HG02588 (cell line): ENCODE data around the gene UTS2R.

Source experiments
- ATAC-seq: cut with Tn5 transposase; IDR thresholded peaks from one replicate; pipeline ENCODE4 v1.9.1; 2021; ENCODE audit warnings: mild to moderate bottlenecking, moderate library complexity; ENCODE audit not compliant: unreplicated experiment

UTS2R gene

DNA sequence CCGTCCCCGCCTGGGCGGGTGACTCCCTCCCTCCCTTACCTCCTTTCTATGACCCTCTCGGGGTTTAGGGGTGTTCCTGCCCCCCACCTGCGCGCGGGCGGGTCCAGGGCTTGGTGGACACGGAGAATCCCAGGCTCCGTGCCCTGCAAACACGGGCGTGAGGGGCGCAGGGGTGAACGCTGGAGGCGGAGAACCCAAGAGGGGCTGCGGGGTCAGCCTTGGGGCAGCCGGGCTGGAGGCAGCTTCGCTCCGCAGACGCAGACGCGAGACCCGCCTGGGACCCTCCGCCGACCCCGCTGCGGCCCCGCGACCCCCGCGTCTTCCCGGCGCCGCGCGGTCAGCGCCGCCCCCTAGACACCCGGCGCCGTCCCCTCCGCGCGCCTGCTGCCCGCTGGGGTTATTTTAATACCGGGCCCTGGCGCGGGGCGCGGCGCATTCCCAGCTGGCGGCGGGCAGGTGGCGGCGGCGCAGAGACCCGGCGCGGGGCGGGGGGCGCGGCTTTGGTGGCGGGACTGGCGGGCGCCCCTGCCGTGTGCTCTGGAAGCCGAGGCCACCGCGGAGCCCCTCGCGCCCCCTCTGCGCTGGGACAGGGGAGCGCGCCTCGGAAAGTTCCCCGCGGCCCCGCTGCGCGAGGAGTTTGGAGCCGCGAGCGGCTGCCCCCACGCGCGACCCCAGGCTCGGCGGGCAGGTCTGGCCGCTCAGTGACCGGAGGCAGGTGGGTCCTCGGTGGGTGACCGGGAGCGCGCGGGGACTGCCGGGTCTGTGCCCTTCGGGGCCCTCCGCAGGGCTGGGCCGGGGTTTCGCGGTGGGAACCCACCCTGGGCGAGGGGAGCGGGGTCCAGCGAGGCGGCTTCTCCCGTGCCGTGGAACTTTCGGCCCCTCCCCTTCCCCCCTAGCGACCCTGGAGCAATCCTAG is at the start of gene UTS2R:
UTS2R (plus strand) TSS at position 433 of the 916 bp plus-strand sequence. CDS start 2,560 bp downstream, outside the sequence.
- ATAC-seq: no peak

DNA sequence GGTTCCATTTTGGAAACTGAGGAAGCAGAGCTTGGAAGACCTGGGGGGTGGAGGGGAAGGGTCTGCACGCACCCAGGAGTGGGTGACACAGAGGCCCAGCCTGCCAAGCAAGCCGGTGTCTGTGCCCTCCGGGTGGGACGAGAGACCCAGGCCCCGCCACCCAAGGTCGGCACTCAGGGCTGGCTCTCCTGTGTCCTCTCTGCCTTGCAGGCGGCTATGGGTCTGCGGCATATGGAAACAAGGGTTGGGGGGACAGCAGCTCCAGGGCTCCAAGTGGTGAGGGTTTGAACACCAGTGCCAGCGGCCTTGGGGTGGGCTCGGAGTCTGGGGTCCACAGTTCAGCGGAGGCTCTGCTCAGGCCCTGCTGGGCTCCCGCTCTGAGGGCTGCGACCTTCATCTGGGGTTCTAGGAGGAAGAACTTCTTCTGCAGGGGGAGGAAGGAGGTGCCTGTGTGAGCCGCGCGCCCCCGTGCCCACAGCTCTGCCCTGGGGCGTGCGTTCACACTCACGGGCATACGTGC is 49.6 kb upstream of the UTS2R start:
- no peak for ATAC-seq

DNA sequence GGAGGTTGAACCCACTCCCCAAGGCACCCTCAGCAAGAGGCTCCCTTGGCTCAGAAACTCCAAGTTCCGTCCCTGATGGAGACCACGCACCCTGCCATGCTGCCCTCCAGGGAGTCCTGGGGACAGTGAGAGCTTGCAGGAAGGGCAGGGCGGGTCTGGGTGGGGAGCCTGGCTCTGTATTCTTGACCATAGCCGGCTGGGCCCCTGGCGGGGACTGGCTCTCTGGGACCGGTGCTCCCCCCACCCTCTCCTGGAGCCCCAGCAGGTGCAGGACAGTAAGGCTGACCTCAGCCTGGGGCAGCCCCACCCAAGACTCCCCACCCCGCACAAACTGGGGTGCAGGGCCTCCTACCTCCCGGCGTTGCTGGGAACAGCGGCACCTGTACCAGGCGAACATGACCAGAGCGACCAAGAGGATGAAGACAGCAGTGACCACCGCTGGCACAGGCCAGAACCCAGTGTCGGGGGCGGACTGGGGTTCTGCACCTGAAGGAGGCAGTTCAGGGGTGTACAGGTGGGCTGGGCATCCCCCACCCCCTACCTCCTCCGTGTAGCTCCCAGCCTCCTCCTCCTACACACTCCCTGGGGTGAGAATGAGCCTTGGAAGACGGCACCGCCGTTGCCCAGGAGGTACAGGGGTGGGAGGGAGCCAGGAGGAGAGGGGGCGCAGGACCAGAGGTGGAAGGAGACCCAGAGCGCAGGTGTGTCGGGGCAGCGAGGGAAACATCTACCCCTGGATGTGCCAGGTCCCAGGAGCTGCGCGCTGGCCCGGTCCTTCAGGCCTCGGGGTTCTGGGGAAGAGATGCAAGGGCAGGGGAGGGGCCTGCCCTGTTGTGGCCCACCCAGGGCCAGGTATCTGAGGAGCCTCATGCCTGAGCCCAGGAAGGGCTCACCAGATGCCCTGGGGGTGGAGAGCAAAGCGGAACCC is 48.8 kb upstream of the UTS2R start:
- ATAC-seq: no peak

DNA sequence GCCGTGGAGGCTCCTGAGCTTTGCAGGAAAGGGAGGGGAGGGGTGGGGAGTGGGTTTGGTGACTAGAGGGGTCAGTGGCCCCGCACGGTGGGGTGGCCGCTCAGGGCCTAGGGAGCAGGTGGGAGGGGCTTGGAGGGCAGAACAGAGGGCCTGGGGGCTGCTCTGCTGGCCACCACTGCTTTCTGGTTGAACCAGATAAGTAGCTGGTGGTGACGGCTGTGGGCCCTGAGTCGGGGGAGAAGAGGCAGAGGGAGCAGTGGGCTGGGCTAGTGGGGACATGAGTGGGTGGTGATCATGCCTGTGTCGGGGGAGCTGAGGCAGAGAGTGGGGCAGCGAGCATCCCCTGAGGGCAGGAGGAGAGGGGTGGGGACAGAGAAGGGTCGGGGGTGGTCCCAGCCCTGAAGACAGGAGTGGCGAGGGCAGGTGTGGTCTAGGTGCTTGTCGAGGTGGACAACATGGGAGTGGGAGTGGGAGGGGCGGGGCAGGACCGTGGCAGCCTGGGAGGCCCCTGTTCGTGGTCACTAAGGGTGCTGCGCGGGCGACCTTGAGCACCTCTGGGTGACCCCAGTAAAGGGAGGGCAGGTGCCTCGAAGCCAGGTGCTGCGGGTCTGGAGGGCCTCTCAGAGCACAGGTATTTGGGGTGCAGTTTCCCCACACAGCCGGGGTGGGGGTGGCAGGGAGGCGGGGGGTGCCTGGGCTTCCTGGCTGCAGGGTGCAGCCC is 47.9 kb upstream of the UTS2R start:
- ATAC-seq: no peak

DNA sequence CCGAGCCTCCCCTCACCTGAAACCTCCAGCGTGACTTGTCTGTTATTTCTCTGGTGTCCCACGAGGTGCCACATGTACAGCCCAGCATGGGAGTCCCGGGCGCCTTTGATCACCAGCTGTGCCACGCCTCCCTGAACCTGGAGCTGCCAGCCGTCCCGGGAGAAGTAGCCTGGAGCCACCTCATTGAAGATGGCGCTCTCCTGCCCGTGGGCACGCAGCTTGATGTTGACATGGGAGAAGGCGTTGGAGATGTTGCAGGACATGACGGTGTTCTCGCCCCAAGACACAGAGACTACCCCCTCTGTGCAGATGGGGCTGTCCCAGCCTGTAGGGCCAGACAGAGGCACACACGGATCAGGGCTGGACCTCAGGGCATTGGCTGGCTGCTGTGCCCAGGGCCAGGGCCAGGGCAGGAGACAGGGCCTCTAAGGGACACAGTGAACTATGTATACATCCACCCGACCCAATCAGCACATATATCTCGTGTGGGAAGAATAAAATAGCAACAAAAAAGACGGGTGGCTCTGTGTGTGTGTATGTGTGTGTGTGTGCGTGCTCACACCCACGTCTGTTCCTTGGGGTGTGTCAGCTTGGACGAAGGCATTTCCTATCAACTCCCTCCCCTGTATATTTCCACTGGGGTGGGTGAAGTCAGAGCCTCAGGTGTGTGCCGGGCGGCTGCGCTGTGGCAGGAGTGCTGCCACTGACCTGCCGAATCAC is 46.8 kb upstream of the UTS2R start:
- ATAC-seq: no peak

DNA sequence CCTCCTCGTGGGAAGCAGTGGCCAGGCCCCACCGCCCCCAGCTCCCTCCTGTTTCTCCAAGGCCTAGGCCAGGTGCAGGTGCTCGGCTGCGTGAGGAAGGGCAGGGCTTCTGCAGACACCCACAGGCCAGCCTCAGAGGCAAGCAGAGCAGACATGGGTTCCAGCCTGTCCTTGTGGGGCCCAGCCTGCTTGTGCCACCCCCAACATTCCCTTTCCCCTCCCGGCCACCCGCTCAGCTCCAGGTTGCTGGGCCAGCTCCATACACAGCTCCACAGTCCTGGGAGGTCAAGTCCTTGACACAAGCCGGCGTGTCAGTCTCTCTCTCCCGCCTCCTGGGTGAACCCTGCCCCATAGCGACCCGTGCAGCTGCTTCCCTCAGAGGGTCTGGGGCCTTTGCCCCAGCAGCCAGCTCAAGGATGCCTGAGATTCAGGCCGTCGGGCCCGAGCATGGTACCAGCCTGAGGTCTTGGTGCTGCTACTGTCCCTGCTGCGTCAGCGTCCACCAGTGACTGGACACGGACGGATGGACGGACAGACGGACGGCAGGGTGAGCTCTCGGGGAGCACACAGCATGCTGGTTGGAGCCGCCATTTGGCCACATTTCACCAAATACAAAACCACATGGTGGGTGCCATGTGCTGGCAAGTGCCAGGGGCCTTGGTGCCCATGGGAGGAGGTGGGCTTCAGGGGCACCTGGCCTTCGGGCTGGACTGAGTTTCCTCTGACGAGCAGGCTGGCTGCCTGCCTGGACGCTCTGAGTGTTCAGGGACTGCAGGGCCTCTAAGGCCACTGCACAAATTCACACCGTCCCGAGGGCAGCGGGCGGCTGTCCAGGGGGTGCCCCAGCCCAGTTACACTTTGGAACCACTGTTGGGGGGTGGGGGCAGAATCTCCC is 46.0 kb upstream of the UTS2R start:
- no peak for ATAC-seq

DNA sequence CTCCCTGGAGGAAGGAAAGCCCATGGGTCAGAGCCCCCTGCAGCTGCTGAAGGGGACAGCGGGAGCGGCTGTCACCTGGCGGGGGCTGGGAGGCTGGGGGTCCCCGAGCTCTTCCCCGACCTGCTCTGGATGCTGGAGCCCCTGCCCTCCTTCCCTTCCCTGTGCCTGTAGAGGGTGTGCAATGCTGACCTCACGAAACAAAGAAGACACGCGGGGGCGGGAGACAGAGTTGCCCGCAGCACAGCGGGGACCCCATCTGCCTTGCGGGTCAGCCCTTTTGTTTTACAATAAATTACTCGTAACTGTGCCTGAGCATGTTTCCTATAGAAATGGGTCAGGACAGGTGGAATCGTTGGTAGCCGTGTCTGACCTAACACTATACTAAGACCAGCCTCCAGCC is 44.3 kb upstream of the UTS2R start:
- ATAC-seq: no peak

DNA sequence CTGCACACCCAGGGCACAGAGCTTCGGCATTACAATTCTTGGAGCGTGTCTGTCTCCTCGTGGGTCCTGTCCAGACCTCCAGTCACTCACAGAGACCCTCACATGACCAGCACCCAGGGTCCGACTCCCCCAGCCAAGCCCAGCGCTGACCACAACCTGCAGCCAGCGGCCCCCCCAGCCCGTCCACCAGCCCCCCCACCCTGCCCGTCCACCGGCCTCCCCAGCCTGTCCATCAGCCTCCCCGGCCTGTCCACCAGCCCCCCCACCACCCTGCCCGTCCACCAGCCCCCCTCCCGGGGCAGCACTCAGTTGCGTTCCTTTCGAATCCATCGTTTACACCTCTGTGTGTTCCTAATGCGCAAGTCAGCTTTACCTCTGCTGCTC is 43.8 kb upstream of the UTS2R start:
- ATAC-seq: no peak

DNA sequence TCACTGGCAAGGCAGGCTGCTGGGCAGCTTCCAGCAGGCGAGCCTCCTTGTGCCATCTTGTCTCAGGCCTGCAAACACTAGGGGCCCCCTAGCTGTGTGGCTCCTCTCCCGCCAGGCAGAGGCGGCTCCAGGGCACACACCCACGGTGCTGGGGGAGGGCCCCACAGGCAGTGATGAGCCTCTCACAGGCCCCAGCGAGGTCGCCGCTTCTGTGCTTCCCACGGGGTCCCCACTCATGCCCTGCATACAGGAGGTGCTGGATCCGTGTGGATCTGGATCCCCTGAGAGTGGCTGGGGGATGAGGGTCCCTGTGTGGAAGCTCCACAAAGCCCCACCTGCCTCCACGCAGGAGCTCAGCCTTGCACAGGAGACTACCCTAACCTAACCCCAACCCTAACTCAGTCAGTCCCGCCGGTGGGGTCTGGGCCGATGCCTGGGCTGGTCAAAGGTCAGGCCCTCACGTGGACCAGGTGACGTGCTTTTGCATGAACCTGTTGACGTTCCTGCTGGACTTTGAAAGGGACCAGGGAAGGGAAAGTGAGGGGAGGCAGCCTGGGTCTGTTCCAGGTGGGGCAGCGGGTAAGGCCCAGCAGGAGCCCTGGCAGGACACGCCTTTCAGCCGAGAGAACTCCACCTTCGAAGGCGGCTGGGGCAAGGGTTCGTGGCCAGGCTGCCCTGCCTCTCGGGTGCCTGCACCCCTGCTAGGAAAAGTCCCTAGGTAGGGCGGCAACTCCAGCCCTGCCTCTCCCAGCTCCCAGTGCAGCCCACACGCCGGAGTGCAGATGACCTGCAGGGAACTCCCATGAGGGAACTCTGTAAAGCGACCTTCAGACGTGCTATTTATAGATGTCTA is 43.2 kb upstream of the UTS2R start:
- ATAC-seq: no peak

DNA sequence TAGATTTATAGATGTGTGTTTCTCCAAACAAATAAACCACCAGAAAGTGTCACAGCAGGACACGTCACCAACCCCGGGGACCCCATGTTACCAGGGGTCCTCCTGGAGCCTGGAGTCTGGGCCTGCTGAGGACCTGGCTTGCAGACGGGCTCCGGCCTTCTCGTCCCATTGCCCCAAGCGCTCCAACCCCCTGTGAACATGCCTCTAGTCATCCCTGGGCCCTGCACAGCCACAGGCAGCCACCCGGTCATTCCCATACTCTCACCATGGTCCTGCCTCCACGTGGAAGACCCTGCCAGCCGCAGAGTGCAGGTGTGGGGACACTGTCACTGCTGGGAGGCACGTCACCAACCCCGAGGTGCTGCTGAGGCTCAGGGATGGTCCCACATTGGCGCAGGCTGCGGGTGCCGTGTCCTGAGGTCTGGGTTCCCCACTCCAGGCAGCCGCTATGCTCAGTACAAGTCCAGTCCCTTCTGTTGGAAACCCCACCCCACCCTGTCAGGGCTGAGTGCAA is 42.5 kb upstream of the UTS2R start:
- no peak for ATAC-seq

DNA sequence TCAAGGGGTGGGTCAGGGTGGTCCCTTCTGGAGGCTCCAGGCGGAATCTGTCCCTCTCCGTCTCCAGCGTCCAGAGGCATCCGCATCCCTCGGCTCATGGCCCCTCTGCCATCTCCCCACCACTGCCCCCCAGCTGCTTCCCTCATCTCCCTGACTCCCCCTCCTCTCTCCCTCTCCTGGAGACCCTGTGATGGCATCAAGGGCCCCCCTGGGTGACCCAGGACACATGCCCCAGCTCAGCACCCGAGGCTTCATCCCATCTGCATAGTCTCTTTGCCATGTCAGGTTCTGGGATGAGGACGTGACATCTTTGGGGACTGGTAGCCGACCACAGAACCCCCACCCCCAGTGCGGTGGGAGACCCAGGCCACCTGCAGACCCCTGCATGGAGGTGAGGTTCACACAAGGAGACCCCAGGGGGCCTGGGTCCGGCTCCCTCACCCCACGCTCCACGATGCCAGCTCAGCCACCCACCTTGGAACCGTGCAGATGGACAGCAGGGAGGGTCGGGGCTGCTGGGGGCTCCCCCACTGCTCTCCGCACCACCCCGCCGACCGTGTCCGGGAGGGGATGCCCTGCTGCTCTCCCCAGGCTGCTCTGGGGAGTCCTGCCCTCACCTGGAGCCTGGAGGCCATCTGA is 41.8 kb upstream of the UTS2R start:
- ATAC-seq: no peak

DNA sequence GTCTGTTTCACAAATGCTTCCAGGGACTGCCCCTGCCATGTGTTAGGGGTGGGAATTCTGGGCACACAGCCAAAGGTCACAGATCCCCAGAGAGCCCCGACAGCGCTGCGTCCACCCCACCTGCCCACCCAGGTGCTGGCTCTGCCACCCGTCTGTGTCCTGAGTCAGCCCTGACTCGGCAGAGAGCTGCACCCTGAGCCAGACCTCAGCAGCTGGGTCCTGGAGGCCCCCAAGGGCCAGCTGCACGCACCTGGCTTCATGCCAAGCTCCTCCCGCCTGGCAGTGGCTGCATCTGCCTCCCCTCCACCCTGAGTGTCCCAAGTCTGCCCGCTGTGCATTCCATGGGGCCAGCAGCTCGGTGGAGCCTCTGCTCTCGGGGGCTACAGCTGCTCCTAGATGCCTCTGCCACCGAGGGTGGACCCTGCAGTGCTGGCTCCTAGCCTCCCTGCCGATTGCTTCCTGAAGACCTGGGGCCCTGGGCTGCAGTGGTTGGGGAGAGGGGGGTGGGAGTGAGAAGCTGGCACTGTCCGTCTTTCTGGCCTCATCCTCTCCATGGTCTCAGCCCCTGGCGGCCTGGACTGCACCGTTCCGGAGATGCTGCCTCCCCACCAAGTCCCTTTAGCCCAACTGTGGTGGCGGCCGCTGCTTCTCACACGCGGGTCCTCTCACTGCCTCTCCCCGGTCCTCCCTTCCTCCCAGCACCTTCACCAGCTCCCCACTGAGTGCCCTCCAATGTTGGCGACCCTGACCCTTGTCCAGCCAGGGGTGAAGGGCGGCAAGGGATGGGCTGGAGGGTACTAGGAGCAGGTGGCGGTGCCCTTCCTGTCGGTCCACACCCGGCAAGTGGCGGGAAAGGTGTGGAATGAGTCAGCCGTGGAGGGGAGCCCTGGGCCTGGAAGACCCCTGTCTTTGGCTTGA is 41.0 kb upstream of the UTS2R start:
- no peak for ATAC-seq

DNA sequence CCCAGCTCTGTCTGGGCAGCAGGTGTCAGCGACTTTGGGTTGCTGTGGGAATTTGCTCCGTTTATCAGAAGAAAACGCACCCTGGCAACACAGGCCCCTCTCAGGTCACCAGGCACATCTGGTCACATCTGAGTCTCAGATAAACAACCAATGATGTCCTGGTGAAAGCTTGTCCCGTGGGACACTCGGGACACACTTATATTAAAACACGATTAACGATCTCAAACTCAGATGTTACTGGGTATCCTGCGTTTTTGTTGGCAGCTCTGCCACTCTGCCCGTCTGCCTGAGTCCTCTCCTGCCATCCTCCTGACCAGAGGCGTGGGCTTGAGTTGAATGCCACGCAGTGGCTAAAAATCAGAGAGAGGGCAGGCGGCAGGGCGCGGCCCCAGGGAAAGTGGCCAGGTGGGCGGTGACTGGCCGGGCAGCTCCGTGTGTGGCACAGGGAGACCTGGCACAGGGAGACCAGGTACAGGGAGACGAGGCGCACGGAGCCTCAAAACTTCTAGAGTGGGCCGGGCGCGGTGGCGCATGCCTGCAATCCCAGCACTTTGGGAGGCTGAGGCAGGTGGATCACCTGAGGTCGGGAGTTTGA is 40.1 kb upstream of the UTS2R start:
- ATAC-seq: no peak

DNA sequence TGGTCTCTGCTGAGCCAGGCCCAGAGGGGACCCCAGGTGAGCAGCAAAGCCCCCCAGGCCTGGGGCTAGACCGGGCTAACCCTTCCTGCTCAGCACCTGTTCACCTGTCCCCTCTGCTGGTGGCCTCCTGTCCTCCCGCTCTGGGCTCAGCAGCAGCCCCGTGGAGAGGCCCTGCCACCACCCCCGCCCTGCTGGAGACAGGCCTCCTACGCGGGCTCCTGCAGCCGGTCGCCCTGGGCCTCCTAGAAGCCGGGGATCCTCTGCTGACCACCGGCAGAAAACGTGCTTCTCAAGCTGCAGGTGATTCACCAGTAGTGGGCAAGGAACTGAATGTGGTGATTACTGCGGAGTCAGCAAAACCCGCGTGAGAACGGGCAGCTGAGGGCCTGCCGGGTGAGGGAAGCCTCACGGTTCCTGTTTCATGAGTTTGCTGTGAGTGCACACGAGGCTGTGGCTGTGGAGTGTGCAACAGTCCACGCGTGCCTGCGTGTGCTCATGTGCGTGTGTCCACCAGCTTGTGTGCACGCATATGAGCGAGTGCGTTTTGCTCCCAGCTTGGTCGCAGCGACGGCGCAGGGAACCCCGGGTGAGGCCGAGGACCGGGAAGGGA is 38.8 kb upstream of the UTS2R start:
- ATAC-seq: no peak

DNA sequence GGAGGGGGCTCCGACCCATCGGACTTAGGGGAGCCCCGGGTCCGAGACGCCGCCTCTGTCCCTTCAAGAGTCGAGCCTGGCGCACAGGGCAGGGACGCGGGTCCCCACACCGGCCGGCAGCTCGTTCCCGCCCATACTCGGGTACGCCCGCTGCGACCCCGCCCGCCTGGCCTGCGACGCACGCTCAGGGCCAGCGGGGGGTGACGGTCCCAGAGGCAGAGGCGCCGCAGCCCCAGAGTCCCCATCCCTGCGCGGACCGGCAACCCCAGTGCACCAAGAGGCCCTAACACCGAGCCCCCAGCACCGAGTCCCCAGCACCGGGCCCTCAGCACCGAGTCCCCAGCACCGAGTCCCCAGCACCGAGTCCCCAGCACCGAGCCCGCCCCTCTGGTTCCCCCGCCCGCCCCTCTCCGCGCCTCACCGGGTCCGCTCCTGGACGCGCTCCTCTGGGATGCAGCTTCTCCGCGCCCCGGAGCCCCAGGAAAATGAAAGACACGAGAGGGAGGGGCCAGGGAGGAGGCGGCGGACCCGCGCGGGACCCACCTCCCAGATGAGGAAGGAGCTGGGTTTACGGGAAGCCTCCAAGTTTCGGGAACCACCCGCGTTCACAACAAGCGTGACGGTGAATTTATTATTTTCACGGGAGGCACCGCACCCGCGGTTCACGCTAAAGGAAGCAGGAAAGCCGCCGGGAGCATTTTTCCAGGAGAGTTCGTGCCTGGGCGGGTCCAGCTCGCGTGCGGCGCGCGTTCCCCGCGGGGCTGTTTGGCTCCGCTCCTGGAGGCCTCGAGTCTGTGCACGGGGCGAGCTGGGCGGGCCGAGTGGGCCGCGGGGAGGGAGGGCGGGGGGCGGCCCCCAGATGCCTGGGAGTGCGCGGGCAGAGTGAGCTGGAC is 38.0 kb upstream of the UTS2R start, which contains the start of gene SECTM1:
SECTM1 (minus strand) TSS at position 488 of the 893 bp plus-strand sequence. CDS start 6,526 bp downstream, outside the sequence.
- ATAC-seq: no peak
